Left lung (tissue), 10 donors: ENCODE results near the gene TBC1D22B. TPM values are rescaled to one million over a fixed set of nuclear protein-coding genes. Genes with fewer than 3 reads are reported as not detected.

ENCODE experiments used
- ATAC-seq: fragments of 200-7000 bp; cut with Tn5 transposase; one replicate; pipeline ENCODE4 v1.9.1; 2020; ENCODE audit warnings: moderate library complexity
- DNase-seq, 4 donors: peaks; one replicate each; pipeline ENCODE4 v3.0.0-alpha.2; 2013 to 2020
- H3K27ac ChIP-seq, 2 donors: fragments of 200-600 bp; sonication (generic) in 1 of 2; one replicate each; pipeline versions ENCODE4 v1.5.0 to v1.8.0; 2020 to 2021
- H3K27me3 ChIP-seq, 2 donors: fragments of 200-600 bp; sonication (generic) in 1 of 2; one replicate each; pipeline versions ENCODE4 v1.5.0 to v1.8.0; 2020 to 2021
- H3K36me3 ChIP-seq, 2 donors: fragments of 200-600 bp; sonication (generic) in 1 of 2; one replicate each; pipeline versions ENCODE4 v1.5.0 to v1.8.0; 2020 to 2021
- H3K4me1 ChIP-seq, 2 donors: fragments of 200-600 bp; one replicate each; pipeline ENCODE4 v1.8.0; 2021
- H3K4me3 ChIP-seq, 2 donors: fragments of 200-600 bp; sonication (generic) in 1 of 2; one replicate each; pipeline versions ENCODE4 v1.5.0 to v1.8.0; 2020 to 2021; ENCODE audit warnings: mild to moderate bottlenecking in 1 of 2
- H3K9me3 ChIP-seq, 2 donors: fragments of 200-600 bp; sonication (generic) in 1 of 2; one replicate each; pipeline versions ENCODE4 v1.5.0 to v1.8.0; 2020 to 2021
- intact Hi-C, 2 donors: fragments of 100-400 bp; cut with DNase I; formaldehyde crosslinking; loops; one replicate each; pipeline versions ENCODE4 v1.11.2 to v1.14.2; 2022
- polyA plus RNA-seq, 6 donors: library from polyadenylated mRNA; unstranded; fragments of 120-200 nt; gene quantifications; one replicate each; pipeline ENCODE4 v1.2.1, GENCODE V29; 2013; ENCODE audit not compliant: insufficient read length in 6 of 6
- total RNA-seq, 2 donors: library from RNA; stranded (reverse); fragmentation: NEBNext Ultra II Directional; extraction: Animal tissue kit (Norgen Biotek cat#: 25700); gene quantifications; one replicate each; pipeline ENCODE4 v1.2.1, GENCODE V29; 2021
- TF ChIP-seq, protein P1 (sequence below), 2 donors: fragments of 200-600 bp; sonication (generic) in 1 of 2; IDR thresholded peaks; one replicate each; pipeline versions ENCODE4 v1.5.0 to v1.8.0; 2021; ENCODE audit warnings: antibody characterized with exemption in 2 of 2
- donor health status: DM: no; HTN: yes; CAD: no.
- donor health status: DM: no; HTN: no; CAD: no.

The TBC1D22B gene
- total and polyA plus RNA-seq, 8 donors: 10.7 to 14.6 (median 12.8) TPM

DNA sequence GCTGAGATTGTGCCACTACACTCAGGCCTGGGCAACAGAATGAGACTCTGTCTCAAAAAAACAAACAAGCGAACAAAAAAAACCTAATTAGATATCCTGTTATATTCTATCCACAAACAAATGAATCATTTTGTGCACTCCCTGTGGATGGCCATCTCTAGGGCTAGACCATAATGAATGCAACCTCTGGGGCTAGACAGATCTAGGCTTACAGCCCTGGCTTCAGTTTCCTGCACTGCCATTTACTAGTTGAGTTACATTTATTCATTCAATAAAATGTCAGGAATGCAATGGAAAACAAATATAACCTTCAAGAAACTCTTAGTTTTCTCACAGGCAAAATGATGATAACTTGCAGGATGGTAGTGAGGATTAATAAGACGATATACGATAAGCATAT is 89.6 kb downstream of the TBC1D22B start:
- TF ChIP-seq, protein P1, sequence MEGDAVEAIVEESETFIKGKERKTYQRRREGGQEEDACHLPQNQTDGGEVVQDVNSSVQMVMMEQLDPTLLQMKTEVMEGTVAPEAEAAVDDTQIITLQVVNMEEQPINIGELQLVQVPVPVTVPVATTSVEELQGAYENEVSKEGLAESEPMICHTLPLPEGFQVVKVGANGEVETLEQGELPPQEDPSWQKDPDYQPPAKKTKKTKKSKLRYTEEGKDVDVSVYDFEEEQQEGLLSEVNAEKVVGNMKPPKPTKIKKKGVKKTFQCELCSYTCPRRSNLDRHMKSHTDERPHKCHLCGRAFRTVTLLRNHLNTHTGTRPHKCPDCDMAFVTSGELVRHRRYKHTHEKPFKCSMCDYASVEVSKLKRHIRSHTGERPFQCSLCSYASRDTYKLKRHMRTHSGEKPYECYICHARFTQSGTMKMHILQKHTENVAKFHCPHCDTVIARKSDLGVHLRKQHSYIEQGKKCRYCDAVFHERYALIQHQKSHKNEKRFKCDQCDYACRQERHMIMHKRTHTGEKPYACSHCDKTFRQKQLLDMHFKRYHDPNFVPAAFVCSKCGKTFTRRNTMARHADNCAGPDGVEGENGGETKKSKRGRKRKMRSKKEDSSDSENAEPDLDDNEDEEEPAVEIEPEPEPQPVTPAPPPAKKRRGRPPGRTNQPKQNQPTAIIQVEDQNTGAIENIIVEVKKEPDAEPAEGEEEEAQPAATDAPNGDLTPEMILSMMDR (IDR thresholded peaks at IDR 0.05): no peak
- no peaks in the 10 kb centered on the region for H3K4me1 ChIP-seq
- no peaks in the 10 kb centered on the region for H3K36me3 ChIP-seq
- intact Hi-C loops: no loop called here
- no peak overlapping the region for H3K27ac ChIP-seq
- H3K9me3 ChIP-seq: no peaks in the 10 kb centered on the region
- no peaks in the 10 kb centered on the region for H3K27me3 ChIP-seq
- no peak overlapping the region for H3K4me3 ChIP-seq
- ATAC-seq: no peak
- no peak for DNase-seq

DNA sequence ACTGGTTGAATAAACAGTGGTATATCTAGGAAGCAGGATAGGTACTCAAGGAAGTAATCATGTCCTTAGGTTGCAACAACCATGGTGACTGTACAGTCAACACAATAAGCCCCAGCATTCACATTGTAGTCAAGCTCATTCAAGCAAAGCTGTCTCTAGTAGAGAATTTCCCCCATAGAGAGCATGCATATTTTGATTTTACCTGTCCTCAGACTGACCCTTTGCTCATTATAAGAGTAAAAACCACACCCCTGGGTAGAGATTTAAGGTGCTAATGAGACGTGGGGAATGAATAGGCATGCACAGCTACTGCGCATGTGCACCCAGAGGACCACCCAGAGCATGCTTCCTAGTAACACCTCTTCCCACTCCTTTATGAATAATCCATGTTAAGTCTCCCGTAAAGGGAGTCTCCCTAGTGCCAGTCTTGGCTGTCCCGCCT is 90.1 kb downstream of the TBC1D22B start:
- ATAC-seq (no peak), DNase-seq (no peak)
- intact Hi-C loops: no loop called here
- Histone ChIP-seq H3K27ac (no peak overlapping the region), H3K9me3 (no peaks in the 10 kb centered on the region), H3K36me3 (no peaks in the 10 kb centered on the region), H3K27me3 (no peaks in the 10 kb centered on the region), H3K4me1 (no peaks in the 10 kb centered on the region), H3K4me3 (no peak overlapping the region)
- TF ChIP-seq, protein P1 (IDR thresholded peaks at IDR 0.05): no peak

DNA sequence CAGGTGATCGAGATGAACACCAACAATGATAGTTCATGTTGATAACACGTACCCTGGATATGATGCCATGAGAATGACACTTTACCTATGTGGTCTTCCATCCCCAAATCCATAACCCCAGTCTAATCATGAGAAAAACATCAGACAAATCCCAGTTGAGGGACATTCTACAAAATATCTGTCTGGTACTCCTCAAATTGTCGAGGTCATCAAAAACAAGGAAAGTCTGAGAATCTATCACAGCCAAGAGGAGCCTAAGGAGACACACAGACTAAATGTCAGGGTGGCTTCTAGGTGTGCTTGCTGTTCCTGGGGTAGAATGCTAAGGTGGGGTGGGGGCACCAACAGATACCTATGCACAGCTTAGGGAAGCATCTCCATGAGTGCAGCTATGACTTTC is 93.5 kb downstream of the TBC1D22B start:
- Histone ChIP-seq H3K9me3 (no peaks in the 10 kb centered on the region), H3K27ac (no peak overlapping the region), H3K27me3 (no peaks in the 10 kb centered on the region), H3K4me1 (peaks cover 6 to 17% of the 10 kb centered on the region in 2 donors), H3K4me3 (no peak overlapping the region), H3K36me3 (no peaks in the 10 kb centered on the region)
- intact Hi-C loops: no loop called here
- DNase-seq (no peak), ATAC-seq (no peak)
- TF ChIP-seq, protein P1 (IDR thresholded peaks at IDR 0.05): no peak

DNA sequence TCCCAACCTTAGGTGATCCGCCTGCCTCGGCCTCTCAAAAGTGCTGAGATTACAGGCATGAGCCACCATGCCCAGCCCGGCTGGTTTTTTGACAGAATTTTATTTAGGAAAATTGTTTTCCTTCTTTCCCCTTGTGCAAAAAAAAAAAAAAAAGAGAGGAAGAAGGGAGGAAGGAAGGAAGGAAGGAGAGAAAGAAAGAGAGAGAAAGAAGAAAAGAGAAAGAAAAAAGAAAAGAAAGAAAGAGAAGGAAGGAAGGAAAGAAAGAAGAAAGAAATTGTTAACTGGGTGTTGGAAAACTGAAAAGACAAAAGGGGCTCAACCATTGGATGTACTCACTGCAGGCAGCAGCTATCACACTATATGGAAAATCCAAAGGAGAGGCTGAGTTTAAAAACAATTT is 94.8 kb downstream of the TBC1D22B start:
- DNase-seq (no peak), ATAC-seq (no peak)
- H3K9me3 ChIP-seq: no peaks in the 10 kb centered on the region
- intact Hi-C loops: no loop called here
- TF ChIP-seq, protein P1 (IDR thresholded peaks at IDR 0.05): no peak
- no peaks in the 10 kb centered on the region for H3K27me3 ChIP-seq
- H3K36me3 ChIP-seq: no peaks in the 10 kb centered on the region
- no peak overlapping the region for H3K27ac ChIP-seq
- no peak overlapping the region for H3K4me3 ChIP-seq
- peaks cover 6 to 21% of the 10 kb centered on the region in 2 donors for H3K4me1 ChIP-seq

DNA sequence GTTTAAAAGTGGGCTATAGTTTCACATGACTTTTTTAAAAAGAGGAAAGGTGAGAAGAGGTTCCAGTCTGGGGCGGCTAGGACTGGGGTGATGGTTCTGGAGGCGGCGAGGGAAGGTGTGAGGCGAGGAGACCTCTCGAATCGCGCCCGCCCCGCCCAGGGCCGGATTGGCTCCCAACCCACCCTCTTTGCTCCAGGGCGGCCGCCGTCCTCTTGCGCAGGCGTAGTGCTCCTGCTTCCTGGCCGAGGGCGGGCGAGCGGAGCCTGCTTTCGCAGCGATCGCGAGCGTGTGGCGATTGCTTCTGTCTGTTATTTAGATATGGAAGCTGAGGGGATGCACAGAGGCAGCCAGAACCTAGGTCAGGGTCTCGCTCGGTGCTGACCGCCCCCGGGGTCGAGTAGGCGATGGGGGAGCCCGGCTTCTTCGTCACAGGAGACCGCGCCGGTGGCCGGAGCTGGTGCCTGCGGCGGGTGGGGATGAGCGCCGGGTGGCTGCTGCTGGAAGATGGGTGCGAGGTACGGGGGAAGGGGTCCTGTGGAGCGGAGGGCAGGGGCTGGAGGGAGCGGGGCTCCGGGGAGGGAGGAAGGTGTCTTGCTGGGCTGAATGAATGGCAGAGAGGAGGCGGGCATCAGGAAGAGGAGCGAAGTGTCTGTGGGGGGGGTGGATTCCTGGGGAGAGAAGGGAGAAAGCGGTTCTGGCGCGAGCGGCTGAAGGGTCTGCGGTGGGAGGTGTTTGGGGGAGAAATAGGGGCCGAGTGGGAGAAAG is 96.4 kb downstream of the TBC1D22B start, which contains the start of gene RNF8:
Gene RNF8, plus strand, starts transcription at position 223 of the 765 bp plus-strand sequence. Its CDS starts 182 bp downstream, at position 405.
- Histone ChIP-seq H3K9me3 (no peaks in the 10 kb centered on the region), H3K4me1 (peaks cover 6 to 21% of the 10 kb centered on the region in 2 donors), H3K36me3 (no peaks in the 10 kb centered on the region), H3K4me3 (peak within 1 kb of the TSS; percentile 81 to 93), H3K27me3 (no peaks in the 10 kb centered on the region), H3K27ac (peak within 1 kb of the TSS; percentile 33 to 35)
- intact Hi-C loops: no loop called here
- TF ChIP-seq, protein P1 (IDR thresholded peaks at IDR 0.05): no peak
- ATAC-seq (peak; percentile 98), DNase-seq (peak; percentile 87 to 98 (median 94))
